Endometrium (tissue), 2 donors: ENCODE results near the gene LILRA6.
"Not testable (repeated sequence)": the region's sequence is repeated elsewhere in the genome, so short reads cannot be mapped to it uniquely, and the experiment has no call there.

Source experiments
- FAIRE-seq: peaks from 2 replicates; lab custom pipeline; 2012; peaks lifted over from hg19 to GRCh38; lab: Jason Lieb, UNC
- donor health status: control.
- donor health status: control.

LILRA6 gene

DNA sequence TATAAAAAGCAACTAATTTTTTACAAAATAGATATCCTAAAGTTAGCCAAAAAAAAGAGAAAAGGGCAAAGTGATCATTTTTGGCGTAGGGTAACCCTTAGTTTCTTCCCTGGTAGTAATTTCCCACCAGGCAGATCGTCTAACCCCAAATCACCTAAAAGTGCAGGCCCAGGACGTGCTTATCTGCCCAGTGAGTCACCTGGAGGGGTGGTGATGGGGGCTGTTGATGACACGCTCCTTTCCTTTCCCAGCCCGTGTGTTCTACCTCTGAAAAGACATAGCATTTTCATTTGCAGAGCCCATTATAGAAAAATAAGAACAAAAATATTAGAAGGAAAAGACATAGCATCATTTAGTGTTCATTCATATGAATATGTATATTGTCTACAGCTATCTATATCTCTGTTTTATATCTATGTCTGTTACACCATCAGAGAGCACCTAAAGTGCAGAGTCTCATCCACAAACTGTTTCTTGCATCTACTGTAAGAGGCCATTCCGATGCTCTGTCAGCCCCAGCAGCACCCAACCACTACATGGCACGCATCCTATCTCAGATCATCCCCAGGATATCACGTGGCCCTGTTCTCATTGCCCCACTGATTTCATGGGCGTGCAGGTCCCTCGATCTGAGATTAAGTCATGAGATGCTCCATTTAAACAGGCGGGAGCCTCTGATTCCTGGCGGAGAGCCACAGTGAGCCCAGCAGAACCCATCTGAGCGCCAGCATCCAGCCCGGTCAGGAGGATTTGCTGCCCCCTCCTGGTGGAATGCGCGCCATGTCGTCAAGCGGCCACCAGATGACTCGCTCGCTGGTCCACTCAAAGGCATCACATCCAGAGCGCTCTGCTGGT, 11.3 kb downstream of the LILRA6 start:
- FAIRE-seq = no peak

DNA sequence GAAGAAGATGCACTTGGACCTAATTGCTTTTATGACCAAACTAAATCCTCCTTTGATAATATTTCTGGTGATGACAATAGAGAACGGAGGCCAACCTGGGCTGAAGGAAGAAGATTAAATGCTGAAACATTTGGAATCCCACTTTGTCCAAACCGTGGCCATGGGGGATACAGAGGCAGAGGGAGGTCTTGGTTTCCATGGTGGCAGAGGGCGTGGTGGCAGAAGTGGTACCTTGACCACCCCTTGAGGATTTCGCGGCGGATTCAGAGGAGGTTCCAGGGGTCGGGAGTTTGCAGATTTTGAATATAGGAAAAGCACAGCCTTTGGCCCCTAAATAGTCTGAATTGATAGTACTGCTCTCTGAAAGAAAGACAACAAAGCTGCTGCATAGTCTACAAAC, 12.6 kb downstream of the LILRA6 start:
- FAIRE-seq = no peak

DNA sequence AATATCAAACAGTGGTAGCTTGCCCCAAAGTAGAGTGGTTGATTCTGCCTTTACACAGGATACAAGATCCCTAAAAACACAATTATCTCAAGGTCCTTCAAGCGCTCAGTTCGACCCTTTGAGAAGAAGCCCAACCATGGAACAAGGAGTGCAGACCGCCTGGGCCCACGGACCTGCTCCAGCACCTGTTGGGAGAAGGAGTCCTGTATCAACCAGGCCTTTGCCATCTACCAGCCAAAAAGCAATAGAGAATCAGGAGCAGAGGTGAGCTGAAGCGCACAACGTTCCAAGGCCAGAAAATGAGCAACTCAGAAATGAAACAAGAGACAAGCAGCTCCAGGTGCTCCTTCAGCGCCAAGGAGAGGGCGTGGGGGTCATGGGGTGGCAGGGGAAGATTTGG, 13.4 kb downstream of the LILRA6 start:
- no peak for FAIRE-seq

DNA sequence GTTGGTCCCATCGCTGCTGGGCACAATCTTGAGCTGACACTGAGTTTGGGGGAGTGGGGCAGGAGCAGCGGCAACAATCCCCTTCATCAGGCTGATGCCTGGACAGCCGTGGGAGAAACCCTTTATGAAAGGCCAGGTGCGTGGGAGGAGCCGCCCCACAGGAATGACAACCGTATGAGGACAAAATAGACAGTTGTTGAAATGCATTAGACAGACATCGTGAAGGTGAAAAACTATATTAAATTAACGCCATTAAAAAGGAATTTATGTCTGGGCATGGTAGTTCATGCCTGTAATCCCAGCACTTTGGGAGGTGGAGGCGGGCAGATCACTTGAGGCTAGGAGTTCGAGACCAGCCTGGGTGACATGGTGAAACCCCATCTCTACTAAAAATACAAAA, 18.0 kb downstream of the LILRA6 start:
- not testable (repeated sequence) for FAIRE-seq

DNA sequence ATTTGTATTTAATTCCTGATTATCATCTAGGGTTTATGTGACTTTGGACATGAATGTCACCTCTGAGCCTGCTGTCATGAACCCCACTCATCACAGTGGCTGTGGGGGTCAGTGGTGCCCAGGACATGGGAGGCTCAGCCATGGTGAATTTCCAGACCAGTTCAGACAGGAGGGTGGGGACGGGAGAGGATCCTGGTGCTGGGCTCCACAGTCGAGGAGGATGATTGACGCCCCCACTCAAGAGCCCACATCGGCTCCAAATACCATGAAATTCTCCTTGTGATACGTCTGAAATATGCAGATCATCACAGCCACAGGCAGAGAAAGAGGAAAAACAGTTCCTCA, 18.7 kb downstream of the LILRA6 start:
- FAIRE-seq = not testable (repeated sequence)

DNA sequence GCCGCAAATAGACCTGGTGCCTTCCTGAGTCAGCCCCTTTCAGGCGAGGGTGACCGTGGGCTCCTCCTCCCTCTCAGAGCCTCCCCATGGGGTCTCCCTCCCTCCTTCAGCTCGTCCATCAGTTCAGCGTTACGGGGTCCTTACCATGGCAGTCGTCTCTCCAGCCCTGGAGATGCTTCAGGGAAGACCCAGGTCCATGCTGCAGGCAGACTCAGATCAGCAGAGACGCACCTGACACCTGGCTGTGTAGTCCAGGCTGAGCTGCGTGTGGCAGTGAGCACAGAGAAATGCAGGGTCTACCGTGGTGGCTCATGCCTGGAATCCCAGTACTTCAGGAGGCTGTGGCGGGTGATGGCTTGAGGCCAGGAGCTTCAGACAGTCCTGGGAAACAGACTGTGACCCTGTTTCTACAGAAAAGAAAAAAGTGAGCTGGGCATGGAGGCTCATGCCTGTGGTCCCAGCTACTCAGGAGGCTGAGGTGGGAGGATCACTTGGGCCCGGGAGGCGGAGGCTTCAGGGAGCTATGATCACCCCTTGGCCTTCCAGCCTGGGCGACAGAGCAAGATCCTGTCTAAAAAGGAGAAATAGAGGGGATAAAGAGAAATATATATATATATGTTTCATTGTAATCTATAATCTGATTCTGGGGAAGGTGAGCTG, 19.2 kb downstream of the LILRA6 start:
- not testable (repeated sequence) for FAIRE-seq

DNA sequence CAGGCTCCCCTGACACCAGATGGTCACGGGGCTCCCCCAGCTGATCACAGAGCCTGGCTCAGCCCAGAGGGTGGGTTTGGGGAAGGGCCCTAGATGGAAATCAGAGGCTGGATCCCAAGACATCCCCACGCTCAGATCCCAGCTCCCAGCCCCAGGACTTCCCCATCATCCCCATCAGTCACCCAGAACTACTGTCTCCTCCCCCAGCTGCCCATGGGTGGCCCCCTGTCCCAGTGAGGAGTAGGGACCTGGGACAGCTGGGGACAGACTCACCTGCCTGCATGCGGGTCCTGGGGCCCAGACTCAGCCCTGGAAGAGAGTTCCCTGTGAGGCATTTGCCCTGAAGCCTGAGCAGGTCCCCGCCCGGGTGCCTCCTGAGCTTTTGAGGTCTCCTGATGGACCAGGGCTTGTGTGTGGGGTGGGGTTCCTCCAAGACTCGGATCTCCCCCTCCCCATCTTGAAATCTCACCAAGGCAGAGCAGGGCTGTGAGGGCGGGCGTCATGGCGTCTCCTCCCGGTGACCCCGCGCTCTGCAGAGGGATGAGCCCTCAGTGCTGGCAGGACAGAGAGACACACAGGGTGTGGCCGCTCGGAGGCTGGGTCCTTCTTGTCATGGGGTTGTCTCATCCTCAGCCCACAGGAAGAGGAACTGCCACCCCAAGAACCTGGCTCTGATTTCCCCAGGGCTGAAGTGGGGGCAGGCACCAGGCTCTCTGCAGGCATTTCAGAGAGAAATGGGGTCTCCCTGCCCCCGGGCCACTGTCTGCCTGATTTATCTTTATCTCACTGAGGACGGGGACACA, 19.9 kb downstream of the LILRA6 start, which contains the start of gene LILRB3:
Gene LILRB3, minus strand, starts transcription at position 534 of the 803 bp plus-strand sequence. Its CDS starts 31 bp downstream, at position 503.
- FAIRE-seq = not testable (repeated sequence)

DNA sequence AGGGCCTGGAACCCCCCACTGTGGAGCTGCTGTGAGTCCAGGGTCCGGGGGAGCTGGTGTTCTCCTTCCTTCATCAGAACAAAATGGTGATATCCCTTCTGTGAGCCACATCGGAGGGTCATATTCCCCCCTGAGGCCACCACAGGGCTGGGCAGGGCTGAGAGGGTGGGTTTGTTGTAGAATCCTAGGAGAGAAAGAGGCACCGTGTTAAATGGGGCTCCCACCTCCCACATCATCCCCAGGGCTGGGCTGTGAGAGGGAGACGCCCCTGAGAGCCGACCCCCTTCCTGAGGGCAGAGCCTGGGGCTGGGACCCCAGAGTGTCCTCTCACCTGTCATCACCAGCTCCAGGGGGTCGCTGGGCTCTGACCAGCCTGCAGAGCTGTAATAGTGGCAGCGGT, 20.6 kb downstream of the LILRA6 start:
- FAIRE-seq = not testable (repeated sequence)

DNA sequence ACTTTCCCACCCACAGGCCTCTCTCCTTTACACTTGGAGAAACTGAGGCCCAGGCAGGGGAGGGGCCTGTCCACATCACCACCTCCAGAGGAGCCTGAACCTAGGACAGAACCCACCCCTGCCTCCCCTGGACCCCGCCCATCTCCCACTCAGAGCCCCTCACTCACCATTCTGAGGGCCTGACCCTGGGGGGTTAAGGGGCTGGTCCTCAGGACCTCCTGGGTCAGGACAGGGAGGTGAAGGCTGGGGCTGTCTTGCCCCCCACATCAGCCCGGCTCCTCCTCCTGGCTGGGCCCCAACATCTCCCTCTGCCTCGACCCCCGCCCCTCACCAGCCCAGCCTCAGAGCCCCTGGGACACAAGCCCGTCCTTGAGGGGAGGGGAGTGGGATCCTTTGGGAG, 22.9 kb downstream of the LILRA6 start:
- FAIRE-seq = not testable (repeated sequence)

DNA sequence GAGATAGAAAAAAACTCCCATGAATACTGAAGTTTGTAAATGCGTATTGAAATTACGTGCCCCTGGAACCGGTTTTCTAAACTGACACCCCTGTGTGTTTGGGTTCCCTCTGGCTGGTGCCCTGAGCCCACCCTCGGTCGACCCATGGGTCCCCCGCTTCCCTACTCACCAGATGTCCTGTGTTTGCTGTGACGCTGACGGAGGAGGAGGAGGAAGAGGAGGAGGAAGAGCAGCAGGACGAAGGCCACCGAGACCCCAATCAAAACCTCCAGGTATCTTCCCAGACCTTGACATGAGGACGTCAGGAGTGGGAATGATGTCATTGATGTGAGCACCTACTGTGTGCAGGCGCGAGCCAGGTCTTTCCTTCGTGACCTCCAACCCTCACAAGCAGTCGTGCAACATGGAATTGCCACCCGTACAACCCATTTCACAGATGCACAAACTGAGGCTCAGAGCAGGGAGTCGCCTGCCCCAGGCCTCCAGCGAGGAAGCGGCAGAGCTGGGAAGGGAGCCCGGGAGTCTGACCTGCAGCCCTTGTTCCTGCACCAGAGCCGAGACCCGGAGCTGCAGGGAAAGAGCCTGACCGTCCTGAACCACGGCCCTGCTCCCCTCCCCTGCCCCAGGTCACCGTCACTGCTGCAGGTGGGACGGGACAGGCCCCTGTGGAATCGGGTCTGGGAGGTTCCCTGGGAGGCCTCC, 23.5 kb downstream of the LILRA6 start:
- FAIRE-seq = no peak

DNA sequence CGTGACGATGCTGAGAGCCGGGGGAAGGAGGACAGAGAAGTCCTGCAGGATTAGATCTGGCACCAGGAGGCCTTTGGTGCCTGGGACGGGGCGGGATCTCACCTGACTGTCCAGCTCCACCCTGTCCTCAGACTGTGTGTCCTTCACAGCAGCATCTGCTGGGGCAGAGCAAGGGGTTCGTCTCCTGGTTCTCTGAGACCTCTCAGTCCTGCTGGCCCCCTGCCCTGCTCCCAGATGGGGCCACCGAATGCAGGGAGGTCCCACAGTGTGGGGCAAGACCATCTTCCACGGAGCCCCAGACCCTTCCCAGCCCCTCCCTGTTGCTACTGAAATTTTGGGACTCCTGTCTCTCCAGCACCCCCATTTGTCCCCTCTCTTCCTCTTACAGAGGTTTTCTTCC, 24.3 kb downstream of the LILRA6 start:
- no peak for FAIRE-seq

DNA sequence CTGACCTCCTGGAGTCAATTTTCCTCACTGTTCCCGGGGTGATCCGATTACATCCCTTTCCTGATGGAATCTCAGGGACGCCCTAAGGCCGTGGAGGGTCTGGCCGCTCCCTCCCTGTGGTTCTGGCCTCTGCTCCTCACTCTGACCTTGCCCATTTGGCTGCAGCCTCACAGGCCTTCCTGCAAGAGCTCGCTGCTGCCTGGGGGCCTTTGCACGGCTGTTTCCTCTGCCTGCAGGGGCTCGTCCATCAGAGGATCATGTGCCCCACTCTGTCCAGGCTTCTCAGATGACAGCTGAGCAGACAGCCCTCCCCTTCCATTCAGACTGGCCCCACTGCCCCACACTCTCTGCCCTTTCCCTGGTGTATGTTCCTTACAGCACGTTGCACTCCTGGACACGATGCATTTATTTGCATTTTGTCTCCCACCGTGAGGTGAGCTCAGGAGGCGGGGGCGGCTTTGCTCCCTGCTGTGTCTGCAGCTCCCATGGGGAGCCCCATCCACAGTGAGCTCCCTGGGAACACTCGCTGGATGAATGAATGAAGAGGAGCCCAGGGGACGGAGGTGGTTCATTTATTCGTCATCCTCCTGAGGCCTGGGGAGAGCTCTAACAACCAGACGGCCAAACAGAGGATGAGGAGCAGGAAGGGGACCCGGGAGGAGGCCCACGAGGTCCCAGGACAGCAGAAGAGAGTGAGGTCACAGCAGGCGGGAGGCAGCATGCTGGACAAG, 24.9 kb downstream of the LILRA6 start:
- not testable (repeated sequence) for FAIRE-seq

DNA sequence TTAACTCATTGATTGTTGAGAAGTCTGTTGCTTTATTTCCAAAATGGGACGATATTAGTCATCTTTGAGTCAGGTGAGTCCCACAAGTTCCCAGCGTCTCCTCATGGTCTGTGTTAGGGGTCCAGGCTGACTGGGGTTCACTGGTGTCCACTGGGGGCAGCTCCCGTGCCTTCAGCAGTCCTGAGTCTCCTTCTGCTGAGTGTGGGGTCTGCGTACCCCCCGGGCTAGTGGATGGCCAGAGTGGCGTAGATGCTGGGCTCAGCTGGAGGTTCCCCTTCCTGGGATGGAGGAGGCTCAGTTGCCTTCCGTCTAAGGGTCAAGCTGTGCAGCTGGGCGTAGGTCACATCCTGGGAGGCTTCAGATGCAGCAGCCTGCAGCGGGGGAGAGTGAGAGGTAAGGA, 25.7 kb downstream of the LILRA6 start:
- no peak for FAIRE-seq

DNA sequence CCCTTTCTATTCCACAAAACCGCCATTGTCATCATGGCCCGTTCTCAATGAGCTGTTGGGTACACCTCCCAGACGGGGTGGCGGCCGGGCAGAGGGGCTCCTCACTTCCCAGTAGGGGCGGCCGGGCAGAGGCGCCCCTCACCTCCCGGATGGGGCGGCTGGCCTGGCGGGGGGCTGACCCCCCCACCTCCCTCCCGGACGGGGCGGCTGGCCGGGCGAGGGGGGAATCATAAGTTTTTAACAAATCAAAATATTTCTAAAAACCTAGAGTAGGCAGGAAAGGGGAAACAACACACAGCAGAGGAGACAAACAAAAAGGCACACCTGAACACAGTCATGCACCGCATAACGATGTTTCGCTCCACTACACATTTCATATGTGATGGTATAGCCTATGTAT, 27.9 kb downstream of the LILRA6 start:
- not testable (repeated sequence) for FAIRE-seq

DNA sequence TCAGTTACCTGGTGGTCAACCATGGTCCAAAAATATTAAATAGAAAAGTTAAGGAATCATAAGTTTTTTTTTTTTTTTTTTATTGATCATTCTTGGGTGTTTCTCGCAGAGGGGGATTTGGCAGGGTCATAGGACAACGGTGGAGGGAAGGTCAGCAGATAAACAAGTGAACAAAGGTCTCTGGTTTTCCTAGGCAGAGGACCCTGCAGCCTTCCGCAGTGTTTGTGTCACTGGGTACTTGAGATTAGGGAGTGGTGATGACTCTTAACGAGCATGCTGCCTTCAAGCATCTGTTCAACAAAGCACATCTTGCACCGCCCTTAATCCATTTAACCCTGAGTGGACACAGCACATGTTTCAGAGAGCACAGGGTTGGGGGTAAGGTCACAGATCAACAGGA, 28.4 kb downstream of the LILRA6 start:
- FAIRE-seq = not testable (repeated sequence)

DNA sequence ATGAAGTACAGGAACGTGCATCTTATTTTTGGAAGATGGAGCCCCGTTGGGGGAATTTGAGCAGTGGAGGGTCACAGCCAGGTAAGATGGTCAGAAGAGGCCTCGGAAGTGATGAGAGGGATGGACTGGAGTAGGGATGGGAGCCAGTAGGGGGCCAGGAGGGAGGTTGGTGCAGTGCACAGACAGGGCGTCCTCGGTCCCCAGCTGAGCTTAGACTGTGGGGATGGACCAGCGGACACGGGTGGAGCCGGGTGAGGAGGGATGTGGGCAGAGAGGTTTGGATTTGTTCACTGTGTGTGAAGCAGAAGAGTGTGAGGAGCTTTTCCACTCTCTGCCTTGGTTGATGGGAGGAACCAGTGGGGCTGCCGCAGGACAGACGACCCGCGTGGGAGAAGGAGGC, 31.4 kb downstream of the LILRA6 start:
- no peak for FAIRE-seq

DNA sequence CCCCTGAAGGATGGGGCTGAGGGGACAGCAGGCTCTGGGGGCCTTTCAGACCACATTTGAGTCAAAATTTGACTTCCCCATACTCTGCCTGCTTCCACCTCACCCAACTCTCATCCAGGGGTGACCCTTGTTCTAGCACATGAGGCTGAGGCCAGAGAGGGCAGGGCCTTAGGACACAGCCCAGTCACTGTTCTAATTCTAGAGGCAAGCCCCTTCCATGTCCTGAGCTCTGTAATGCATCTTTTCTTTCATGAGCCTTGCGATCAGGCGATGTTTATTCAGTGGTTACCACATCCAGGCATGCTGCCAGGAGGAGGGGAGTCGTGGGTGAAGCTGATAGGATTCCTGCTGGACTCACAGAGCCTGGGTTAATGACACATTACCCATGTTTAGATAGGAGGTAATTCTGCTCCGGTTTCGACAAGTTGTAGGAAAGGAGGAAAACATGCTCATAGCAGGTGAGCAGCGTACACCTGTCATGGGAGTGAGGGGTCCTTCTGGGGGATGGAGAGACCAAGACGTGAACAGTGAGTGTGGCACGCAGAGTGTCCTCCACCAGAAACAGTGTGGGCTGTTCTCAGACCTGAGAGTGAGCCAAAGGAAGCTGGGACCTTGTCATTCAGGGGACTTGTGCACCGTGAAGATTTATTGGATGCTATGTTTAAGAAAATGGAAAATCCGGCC, 32.6 kb downstream of the LILRA6 start:
- no peak for FAIRE-seq

DNA sequence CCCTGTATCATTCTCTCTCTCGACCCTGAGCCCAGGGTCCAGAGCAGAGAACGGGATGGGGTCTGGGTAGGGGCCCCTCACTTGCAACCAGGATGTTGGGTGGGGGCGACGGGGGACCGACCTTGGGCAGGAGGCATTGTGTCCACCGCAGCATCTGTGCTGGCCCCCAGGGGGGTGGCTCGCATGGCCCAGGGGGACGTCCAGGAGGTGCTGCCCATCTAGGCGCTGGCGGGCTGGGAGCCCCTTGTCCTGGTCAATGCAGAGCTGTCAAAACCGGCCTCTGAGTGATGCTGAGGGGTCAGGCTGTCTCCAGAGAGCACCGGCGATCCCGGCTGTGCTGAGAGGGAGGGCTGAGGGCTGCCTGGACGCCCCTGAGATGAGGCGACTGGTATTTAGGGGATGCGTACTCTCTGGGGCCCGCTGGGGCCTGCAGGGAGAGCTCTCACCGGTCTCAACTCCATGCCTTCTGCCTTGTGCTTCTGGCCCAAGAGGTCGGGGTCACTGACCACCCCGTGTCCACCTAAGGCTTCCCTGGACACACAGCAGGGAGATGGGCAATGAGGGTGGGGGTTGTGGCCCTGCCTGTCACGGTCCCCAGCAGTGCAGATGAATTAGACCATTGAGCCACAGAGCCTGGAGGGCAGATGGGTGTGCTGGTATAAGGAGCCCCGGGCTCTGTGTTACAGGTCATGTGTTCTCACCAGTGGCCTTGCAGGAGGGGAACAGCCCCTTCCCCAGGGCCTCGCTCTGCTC, 33.4 kb downstream of the LILRA6 start:
- no peak for FAIRE-seq

DNA sequence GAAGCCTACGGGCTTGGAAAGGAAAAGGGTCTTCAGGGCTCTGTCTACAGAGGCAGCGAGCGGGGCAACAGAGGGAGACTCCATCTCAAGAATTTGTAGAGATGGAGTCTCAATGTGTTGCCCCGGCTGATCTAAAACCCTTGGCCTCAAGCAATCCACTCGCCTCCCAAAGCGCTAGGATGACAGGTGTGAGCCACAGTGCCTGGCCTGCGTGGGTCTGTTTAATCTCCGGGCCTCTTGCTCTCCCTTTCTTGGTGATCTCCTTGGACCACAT, 33.9 kb downstream of the LILRA6 start:
- FAIRE-seq = no peak
